Keratinocyte (primary cell): Measurements from ENCODE around the gene SH3BP1. TPM values are rescaled to one million over a fixed set of nuclear protein-coding genes. Genes with fewer than 3 reads are reported as not detected.

Experiments used
- DNase-seq: peaks from one replicate; pipeline ENCODE4 v3.0.0-alpha.2; 2011; ENCODE audit warnings: low read depth, missing footprints, low spot score
- FAIRE-seq: peaks from 2 replicates; lab custom pipeline; 2011; peaks lifted over from hg19 to GRCh38; lab: Jason Lieb, UNC
- H2AFZ ChIP-seq: 2 replicates; pipeline ENCODE4 v1.6.0; 2012; ENCODE audit warnings: low read length, control low read depth, inconsistent platforms; ENCODE audit not compliant: control insufficient read depth
- H3K27ac ChIP-seq: 2 replicates; pipeline ENCODE4 v1.5.1; 2011; ENCODE audit warnings: low read length; ENCODE audit not compliant: control insufficient read depth, insufficient read depth
- H3K27me3 ChIP-seq: 3 replicates; pipeline ENCODE4 v1.6.0; 2011; ENCODE audit warnings: low read length; ENCODE audit not compliant: control insufficient read depth, insufficient read depth; ENCODE audit errors: extremely low read depth
- H3K36me3 ChIP-seq, 2 experiments: 2 replicates in 1 of 2; 3 replicates in 1 of 2; pipeline ENCODE4 v1.5.1; 2011; ENCODE audit warnings: low read length in 2 of 2, mild to moderate bottlenecking in 1 of 2; ENCODE audit not compliant: control insufficient read depth in 2 of 2, insufficient read depth in 2 of 2; ENCODE audit errors: extremely low read depth in 1 of 2
- H3K4me1 ChIP-seq: 3 replicates; pipeline ENCODE4 v1.5.1; 2011; ENCODE audit warnings: low read length; ENCODE audit not compliant: control insufficient read depth, insufficient read depth; ENCODE audit errors: extremely low read depth
- H3K4me2 ChIP-seq: 3 replicates; pipeline ENCODE4 v1.6.0; 2011; ENCODE audit warnings: low read depth, low read length; ENCODE audit not compliant: control insufficient read depth, insufficient read depth; ENCODE audit errors: extremely low read depth
- H3K4me3 ChIP-seq, 3 experiments: fragments of 200-600 bp in 1 of 3; sonication (generic) in 1 of 3; 2 replicates in 2 of 3; 3 replicates in 1 of 3; pipeline ENCODE4 v1.5.1; 2011 to 2016; ENCODE audit warnings: low read length in 3 of 3, mild to moderate bottlenecking in 3 of 3, control low read depth in 2 of 3, inconsistent platforms in 1 of 3, low read depth in 1 of 3, mixed read lengths in 1 of 3, mixed run types in 1 of 3, moderate library complexity in 1 of 3; ENCODE audit not compliant: control insufficient read depth in 2 of 3, insufficient read depth in 2 of 3; ENCODE audit errors: extremely low read depth in 1 of 3
- H3K79me2 ChIP-seq: 2 replicates; pipeline ENCODE4 v1.6.0; 2012; ENCODE audit warnings: low read length; ENCODE audit not compliant: control insufficient read depth, insufficient read depth
- H3K9ac ChIP-seq: 3 replicates; pipeline ENCODE4 v1.6.0; 2011; ENCODE audit warnings: low read length; ENCODE audit not compliant: control insufficient read depth, insufficient read depth; ENCODE audit errors: extremely low read depth
- H3K9me1 ChIP-seq: 3 replicates; pipeline ENCODE4 v1.6.0; 2011; ENCODE audit warnings: low read length; ENCODE audit not compliant: control insufficient read depth, insufficient read depth; ENCODE audit errors: extremely low read depth
- H3K9me3 ChIP-seq: 2 replicates; pipeline ENCODE4 v1.5.1; 2012; ENCODE audit warnings: low read depth, low read length; ENCODE audit not compliant: control insufficient read depth
- H4K20me1 ChIP-seq: 3 replicates; pipeline ENCODE4 v1.6.0; 2011; ENCODE audit warnings: low read length; ENCODE audit not compliant: control insufficient read depth, insufficient read depth; ENCODE audit errors: extremely low read depth
- EZH2 ChIP-seq: IDR thresholded peaks from one replicate; pipeline ENCODE4 v1.6.1; 2012; ENCODE audit warnings: inconsistent platforms, mild to moderate bottlenecking, low read length, moderate library complexity
- dilution Hi-C: fragments of 300-500 bp; cut with MboI; formaldehyde crosslinking; loops from one replicate; pipeline ENCODE4 v1.7.0; 2020; ENCODE audit warnings: low sequenced_read_pairs; ENCODE audit not compliant: extremely low pct_ligation_motif_present
- polyA plus RNA-seq, 5 experiments: library from polyadenylated mRNA; depleted of rRNA in 3 of 5; stranded (reverse) in 3 of 5; stranded (forward) in 1 of 5; unstranded in 1 of 5; fragments of >200 nt; gene quantifications; 1 replicate in 1 of 5; 2 replicates in 3 of 5; 3 replicates in 1 of 5; pipeline versions ENCODE4 v1.2.1 to v1.2.3, GENCODE V29; 2011 to 2012; ENCODE audit warnings: missing spikeins in 2 of 5, low read depth in 1 of 5, low replicate concordance in 1 of 5
- TF ChIP-seq, protein P1 (sequence below), 3 experiments: IDR thresholded peaks in 1 of 3; conservative IDR thresholded peaks in 1 of 3; optimal IDR thresholded peaks in 1 of 3; 2 replicates in 2 of 3; 3 replicates in 1 of 3; pipeline versions ENCODE3 to v1.5.1; 2011; ENCODE audit warnings: low read length in 3 of 3, mild to moderate bottlenecking in 3 of 3, moderate library complexity in 2 of 3, control low read depth in 1 of 3, inconsistent platforms in 1 of 3; ENCODE audit not compliant: insufficient read depth in 2 of 3; ENCODE audit errors: extremely low read depth in 1 of 3

Gene SH3BP1
- polyA plus RNA-seq, 1 donor (not counting 4 experiments of a cell fraction or from before 2014, with no cell fraction given): 27.2 TPM

DNA sequence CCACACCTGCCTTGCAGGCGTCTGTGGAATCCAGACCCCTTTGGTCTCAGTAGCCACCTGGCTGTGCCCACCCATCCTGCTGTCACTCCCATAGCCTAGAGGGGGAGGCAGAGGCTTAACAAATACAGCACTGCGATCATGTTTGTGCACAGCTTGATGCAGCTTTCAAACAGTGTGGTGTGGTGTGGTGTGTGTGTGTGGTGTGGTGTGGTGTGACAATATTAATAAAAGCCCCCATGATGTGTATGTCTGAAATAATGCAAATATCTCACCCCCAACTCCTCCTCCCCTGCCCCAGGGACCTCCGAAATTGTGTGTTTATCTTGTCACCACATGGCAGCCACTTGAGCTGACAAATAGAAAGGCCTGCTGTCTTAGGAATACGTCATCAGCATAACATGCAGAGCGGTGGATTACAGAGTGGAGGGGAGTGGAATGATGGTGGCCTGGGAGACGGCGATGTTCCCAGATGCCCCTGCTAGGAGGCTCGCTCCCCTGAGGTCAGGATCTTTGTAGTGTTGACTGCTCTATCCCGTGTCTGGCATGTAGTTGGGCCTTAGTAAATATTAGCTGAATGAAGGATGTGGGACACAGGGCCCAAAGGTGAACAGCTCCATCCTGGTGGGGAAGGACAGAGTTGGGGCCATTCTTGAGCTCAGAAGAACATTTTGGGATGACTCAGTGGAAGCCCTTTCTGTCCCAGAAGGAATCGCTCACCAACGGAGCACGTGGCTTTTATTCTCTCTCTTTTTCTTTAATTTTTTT lies 21.9 kb downstream of the SH3BP1 start:
- no peak overlapping the region for H2AFZ ChIP-seq
- no peak overlapping the region for H3K27ac ChIP-seq
- H3K4me1 ChIP-seq: peaks cover 20% of the 10 kb centered on the region
- no peaks in the 10 kb centered on the region for H3K9me1 ChIP-seq
- no peak for DNase-seq
- no peak overlapping the region for H3K4me2 ChIP-seq
- no peaks in the 10 kb centered on the region for H3K9me3 ChIP-seq
- peaks cover 3% of the 10 kb centered on the region for H4K20me1 ChIP-seq
- no peak overlapping the region for H3K4me3 ChIP-seq
- dilution Hi-C loops: no loop called here
- peaks cover 23% of the 10 kb centered on the region for H3K79me2 ChIP-seq
- TF ChIP-seq EZH2: no peak
- TF ChIP-seq, protein P1, sequence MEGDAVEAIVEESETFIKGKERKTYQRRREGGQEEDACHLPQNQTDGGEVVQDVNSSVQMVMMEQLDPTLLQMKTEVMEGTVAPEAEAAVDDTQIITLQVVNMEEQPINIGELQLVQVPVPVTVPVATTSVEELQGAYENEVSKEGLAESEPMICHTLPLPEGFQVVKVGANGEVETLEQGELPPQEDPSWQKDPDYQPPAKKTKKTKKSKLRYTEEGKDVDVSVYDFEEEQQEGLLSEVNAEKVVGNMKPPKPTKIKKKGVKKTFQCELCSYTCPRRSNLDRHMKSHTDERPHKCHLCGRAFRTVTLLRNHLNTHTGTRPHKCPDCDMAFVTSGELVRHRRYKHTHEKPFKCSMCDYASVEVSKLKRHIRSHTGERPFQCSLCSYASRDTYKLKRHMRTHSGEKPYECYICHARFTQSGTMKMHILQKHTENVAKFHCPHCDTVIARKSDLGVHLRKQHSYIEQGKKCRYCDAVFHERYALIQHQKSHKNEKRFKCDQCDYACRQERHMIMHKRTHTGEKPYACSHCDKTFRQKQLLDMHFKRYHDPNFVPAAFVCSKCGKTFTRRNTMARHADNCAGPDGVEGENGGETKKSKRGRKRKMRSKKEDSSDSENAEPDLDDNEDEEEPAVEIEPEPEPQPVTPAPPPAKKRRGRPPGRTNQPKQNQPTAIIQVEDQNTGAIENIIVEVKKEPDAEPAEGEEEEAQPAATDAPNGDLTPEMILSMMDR (optimal IDR thresholded peaks at IDR 0.05 in 1 of 3, IDR thresholded peaks at IDR 0.05 in 1 of 3, conservative IDR thresholded peaks at IDR 0.05 in 1 of 3; ENCODE audit: extremely low read depth in 1 of 3, insufficient read depth in 2 of 3, low read length in 3 of 3): peak in 2 of 3 experiments; percentile 39 to 74
- no peaks in the 10 kb centered on the region for H3K27me3 ChIP-seq
- peaks cover 3 to 8% of the 10 kb centered on the region in 2 experiments for H3K36me3 ChIP-seq
- no peak overlapping the region for H3K9ac ChIP-seq
- FAIRE-seq: no peak

DNA sequence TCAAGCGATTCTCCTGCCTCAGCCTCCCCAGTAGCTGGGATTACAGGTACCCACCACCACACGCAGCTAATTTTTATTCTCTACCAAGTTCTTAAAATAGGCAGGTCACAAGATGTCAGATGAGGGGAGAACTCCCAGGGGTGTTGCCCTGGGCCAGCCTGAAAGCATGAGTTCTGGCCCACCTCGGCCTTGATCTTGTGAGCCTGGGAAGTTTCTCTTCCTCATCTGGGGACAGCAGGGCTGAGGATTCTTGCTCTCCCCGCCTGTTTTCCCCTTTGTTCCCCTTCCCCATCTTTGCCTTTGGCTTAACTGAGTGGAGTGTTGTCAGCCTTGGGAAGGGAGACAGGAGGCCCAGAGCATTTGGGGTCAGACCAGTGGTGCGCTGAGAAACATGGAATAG lies 22.6 kb downstream of the SH3BP1 start:
- Histone ChIP-seq H3K9ac (no peak overlapping the region), H3K27me3 (no peaks in the 10 kb centered on the region), H3K4me2 (no peak overlapping the region), H4K20me1 (peaks cover 3% of the 10 kb centered on the region), H3K4me3 (no peak overlapping the region), H3K36me3 (peaks cover 4 to 8% of the 10 kb centered on the region in 2 experiments), H3K4me1 (peaks cover 20% of the 10 kb centered on the region), H3K79me2 (peaks cover 23% of the 10 kb centered on the region), H3K27ac (no peak overlapping the region), H2AFZ (no peak overlapping the region), H3K9me3 (no peaks in the 10 kb centered on the region), H3K9me1 (no peaks in the 10 kb centered on the region)
- dilution Hi-C loops: no loop called here
- TF ChIP-seq EZH2: no peak
- TF ChIP-seq, protein P1 (optimal IDR thresholded peaks at IDR 0.05 in 1 of 3, IDR thresholded peaks at IDR 0.05 in 1 of 3, conservative IDR thresholded peaks at IDR 0.05 in 1 of 3; ENCODE audit: extremely low read depth in 1 of 3, insufficient read depth in 2 of 3, low read length in 3 of 3): no peak
- no peak for FAIRE-seq
- DNase-seq: no peak
